ENCODE measurements around the gene CPA5. TPM values are rescaled to one million over a fixed set of nuclear protein-coding genes. Genes with fewer than 3 reads are reported as not detected.

CPA5 gene
- total and polyA plus RNA-seq, 2 of the 8 experiments (the other 6 are each of a cell fraction or from before 2014, with no cell fraction given) = 0.12 TPM; not detected in 1

GRCh38 chr7:130369110-130369711 is 24.6 kb downstream of the CPA5 start (continued):
- TF ChIP-seq CREB1 (IDR thresholded peaks at IDR 0.05) = no peak
- TF ChIP-seq HDAC6 (IDR thresholded peaks at IDR 0.05; ENCODE audit: low read depth, low read length) = no peak
- no peak for TF ChIP-seq GABPA (IDR thresholded peaks at IDR 0.05; ENCODE audit: borderline replicate concordance, insufficient read depth, low read length)
- TF ChIP-seq JUND (IDR thresholded peaks at IDR 0.05; ENCODE audit: low read length) = no peak
- TF ChIP-seq FOSL1 (IDR thresholded peaks at IDR 0.05; ENCODE audit: insufficient read depth, low read depth, low read length) = no peak
- TF ChIP-seq GTF2F1 (IDR thresholded peaks at IDR 0.05; ENCODE audit: borderline replicate concordance, low read depth, low read length) = no peak
- TF ChIP-seq MAFK (IDR thresholded peaks at IDR 0.05; ENCODE audit: low read depth, low read length) = no peak
- TF ChIP-seq CHD1 (IDR thresholded peaks at IDR 0.05; ENCODE audit: low read depth, low read length) = no peak
- no peak for TF ChIP-seq CEBPB (IDR thresholded peaks at IDR 0.05; ENCODE audit: low read depth, low read length)

Measured in H1 (cell line).